ENCODE results near the gene PRKCB.

DNA sequence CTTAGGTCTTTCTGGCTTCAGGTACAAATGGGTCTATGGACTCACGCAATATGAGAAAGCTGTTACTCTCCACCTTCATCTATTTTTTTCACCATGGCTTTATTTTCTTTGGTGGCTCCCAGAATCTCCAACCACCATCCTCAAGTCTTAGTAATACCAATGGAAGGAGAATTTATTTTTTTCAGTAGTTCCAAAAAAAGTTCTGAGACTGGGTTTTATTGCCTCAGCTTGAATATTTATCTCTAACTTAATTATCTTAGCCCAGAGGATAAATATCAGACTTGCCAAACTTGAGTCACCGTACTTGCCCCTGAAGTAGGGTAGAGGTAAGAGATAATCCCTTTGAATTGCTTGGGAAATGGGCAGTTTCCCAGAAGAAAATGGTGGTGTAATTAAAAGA is 397.2 kb downstream of the PRKCB start:
- TF ChIP-seq, protein P1, sequence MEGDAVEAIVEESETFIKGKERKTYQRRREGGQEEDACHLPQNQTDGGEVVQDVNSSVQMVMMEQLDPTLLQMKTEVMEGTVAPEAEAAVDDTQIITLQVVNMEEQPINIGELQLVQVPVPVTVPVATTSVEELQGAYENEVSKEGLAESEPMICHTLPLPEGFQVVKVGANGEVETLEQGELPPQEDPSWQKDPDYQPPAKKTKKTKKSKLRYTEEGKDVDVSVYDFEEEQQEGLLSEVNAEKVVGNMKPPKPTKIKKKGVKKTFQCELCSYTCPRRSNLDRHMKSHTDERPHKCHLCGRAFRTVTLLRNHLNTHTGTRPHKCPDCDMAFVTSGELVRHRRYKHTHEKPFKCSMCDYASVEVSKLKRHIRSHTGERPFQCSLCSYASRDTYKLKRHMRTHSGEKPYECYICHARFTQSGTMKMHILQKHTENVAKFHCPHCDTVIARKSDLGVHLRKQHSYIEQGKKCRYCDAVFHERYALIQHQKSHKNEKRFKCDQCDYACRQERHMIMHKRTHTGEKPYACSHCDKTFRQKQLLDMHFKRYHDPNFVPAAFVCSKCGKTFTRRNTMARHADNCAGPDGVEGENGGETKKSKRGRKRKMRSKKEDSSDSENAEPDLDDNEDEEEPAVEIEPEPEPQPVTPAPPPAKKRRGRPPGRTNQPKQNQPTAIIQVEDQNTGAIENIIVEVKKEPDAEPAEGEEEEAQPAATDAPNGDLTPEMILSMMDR (conservative IDR thresholded peaks at IDR 0.05 in 1 of 2, IDR thresholded peaks at IDR 0.05 in 1 of 2; ENCODE audit: extremely low read depth in 1 of 2, insufficient read depth in 1 of 2, low read depth in 1 of 2, low read length in 2 of 2) = no peak
- no peak for TF ChIP-seq EZH2 (IDR thresholded peaks at IDR 0.05; ENCODE audit: borderline replicate concordance, low read length)
